ENCODE results near the gene KCNN4. TPM values are rescaled to one million over a fixed set of nuclear protein-coding genes. Genes with fewer than 3 reads are reported as not detected.

Gene KCNN4
- total RNA-seq, 2 experiments from 2014 or later = 31.3 to 40.0 TPM

DNA sequence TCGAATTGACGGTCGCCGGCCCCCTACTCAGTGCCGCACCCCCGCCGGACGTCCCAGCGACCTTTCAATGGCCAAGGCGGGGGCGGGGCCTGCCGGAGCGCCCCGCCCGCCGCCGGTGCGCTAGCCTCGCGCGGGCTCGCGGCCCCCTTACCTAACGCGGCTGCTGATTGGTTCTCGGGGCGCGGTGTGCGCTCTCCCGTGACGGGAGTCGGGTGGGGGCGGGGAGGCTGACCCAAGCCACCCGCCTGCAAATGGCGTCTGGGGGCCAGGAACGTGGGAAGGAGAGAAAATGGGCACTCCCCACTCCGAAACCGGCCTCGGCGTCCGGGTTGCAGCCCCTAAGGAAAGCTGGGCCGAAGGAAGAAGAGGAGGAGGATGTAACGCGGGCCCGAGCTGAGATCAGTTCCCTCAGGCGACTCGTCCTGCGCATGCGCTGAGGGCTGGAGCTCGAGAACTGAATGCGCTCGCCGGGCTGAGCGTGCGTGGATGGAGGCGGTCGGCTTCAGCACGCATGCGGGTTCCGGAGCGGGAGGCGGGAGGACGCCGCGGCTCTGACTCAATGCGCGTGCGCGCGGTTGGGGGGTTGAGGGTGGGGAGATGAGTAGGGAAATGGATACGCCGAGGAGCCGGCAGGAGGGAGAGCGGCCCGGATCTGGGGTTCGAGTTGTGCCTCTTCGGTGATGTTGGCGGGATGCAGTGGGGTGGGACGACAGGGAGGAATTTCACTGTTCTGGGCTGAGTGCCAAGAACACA lies 26.1 kb downstream of the KCNN4 start, which contains the start of gene SMG9:
Gene SMG9 (minus strand): TSS at position 460 of the 753 bp plus-strand sequence. CDS start 4,221 bp downstream, outside the sequence.
- H4K20me1 ChIP-seq (ENCODE audit: insufficient read depth, low read length) = no peaks in the 10 kb centered on the region
- H3K9me2 ChIP-seq (ENCODE audit: insufficient read depth, low read length) = no peaks in the 10 kb centered on the region
- BruUV-seq (replicated peaks) = no TSS peak
- POLR2A ChIA-PET = interaction anchor here (0.8 to 3.9 kb wide), 6 partner anchors 9 to 30 kb away, joined by 4 to 27 read pairs (median 4); partner anchors contain the start of gene KCNN4
- peak; percentile 98 for DNase-seq (ENCODE audit: low spot score)
- H3K79me2 ChIP-seq (ENCODE audit: insufficient read depth, low read depth, low read length) = peaks cover 41% of the 10 kb centered on the region; the same call in 1 of the 2 replicates
- intact Hi-C loops (cut with micrococcal nuclease; ENCODE audit: unreplicated experiment) = loop anchor here (1.0 kb wide), 1 partner anchor 11 kb away; no protein-coding TSS in a partner anchor
- H3K27ac ChIP-seq (ENCODE audit: low read depth, low read length, poor library complexity, severe bottlenecking) = peak within 1 kb of the TSS; percentile 98
- H3K4me1 ChIP-seq (ENCODE audit: insufficient read depth, low read length, poor library complexity, severe bottlenecking) = peaks cover 57% of the 10 kb centered on the region
- H3K4me3 ChIP-seq (ENCODE audit: low read depth, low read length, poor library complexity, severe bottlenecking) = peak within 1 kb of the TSS; percentile 98
- H3K9me3 ChIP-seq (ENCODE audit: low read length) = no peaks in the 10 kb centered on the region
- CTCF ChIA-PET (ENCODE audit: unreplicated experiment) = no interaction called here
- peaks cover 42% of the 10 kb centered on the region for H3K36me3 ChIP-seq (ENCODE audit: insufficient read depth, low read length)
- no peak for TF ChIP-seq CTCF (conservative IDR thresholded peaks at IDR 0.05; ENCODE audit: low read length)
- TF ChIP-seq EZH2phosphoT487 (IDR thresholded peaks at IDR 0.05; ENCODE audit: borderline replicate concordance, low read depth, low read length) = no peak
- H2AFZ ChIP-seq (ENCODE audit: low read length) = peak within 1 kb of the TSS; percentile 5; the same call in 1 of the 2 replicates
- peak within 1 kb of the TSS; percentile 99 for H3K4me2 ChIP-seq (ENCODE audit: low read length)

GRCh38 chr19:43754253-43754502 lies 26.6 kb downstream of the KCNN4 start:
- Histone ChIP-seq H3K36me3 (ENCODE audit: insufficient read depth, low read length) (peaks cover 47% of the 10 kb centered on the region), H3K4me3 (ENCODE audit: low read depth, low read length, poor library complexity, severe bottlenecking) (peak overlapping the region; percentile 98), H3K4me1 (ENCODE audit: insufficient read depth, low read length, poor library complexity, severe bottlenecking) (peaks cover 54% of the 10 kb centered on the region), H4K20me1 (ENCODE audit: insufficient read depth, low read length) (no peaks in the 10 kb centered on the region), H3K79me2 (ENCODE audit: insufficient read depth, low read depth, low read length) (peaks cover 41% of the 10 kb centered on the region; the same call in 1 of the 2 replicates), H3K9me3 (ENCODE audit: low read length) (no peaks in the 10 kb centered on the region), H2AFZ (ENCODE audit: low read length) (peak overlapping the region; percentile 5; the same call in 1 of the 2 replicates), H3K4me2 (ENCODE audit: low read length) (peak overlapping the region; percentile 99), H3K9me2 (ENCODE audit: insufficient read depth, low read length) (no peaks in the 10 kb centered on the region), H3K27ac (ENCODE audit: low read depth, low read length, poor library complexity, severe bottlenecking) (peak overlapping the region; percentile 98)
- DNase-seq (ENCODE audit: low spot score) = no peak
- no peak for TF ChIP-seq EZH2phosphoT487 (IDR thresholded peaks at IDR 0.05; ENCODE audit: borderline replicate concordance, low read depth, low read length)
- TF ChIP-seq CTCF (conservative IDR thresholded peaks at IDR 0.05; ENCODE audit: low read length) = no peak
- POLR2A ChIA-PET = interaction anchor here (0.8 to 3.9 kb wide), 5 partner anchors 9 to 28 kb away, joined by 4 to 27 read pairs (median 5); partner anchors contain the start of gene KCNN4
- CTCF ChIA-PET (ENCODE audit: unreplicated experiment) = no interaction called here
- intact Hi-C loops (cut with micrococcal nuclease; ENCODE audit: unreplicated experiment) = no loop called here
- no TSS peak for BruUV-seq (replicated peaks)
